HG02970 (cell line): ENCODE results near the gene ZMPSTE24.
"Not testable (repeated sequence)": the region's sequence is repeated elsewhere in the genome, so short reads cannot be mapped to it uniquely, and the experiment has no call there.

ENCODE experiments used
- ATAC-seq: cut with Tn5 transposase; IDR thresholded peaks from one replicate; pipeline ENCODE4 v1.9.1; 2021; ENCODE audit warnings: mild to moderate bottlenecking, moderate library complexity, moderate number of reproducible peaks; ENCODE audit not compliant: unreplicated experiment, low FRiP score

ZMPSTE24 gene

GRCh38 chr1:40315795-40316594, 58.0 kb downstream of the ZMPSTE24 start:
- ATAC-seq, result no peak

- ATAC-seq, result no peak
Measured at GRCh38 chr1:40316595-40317393, 58.8 kb downstream of the ZMPSTE24 start, which contains the start of gene COL9A2. Gene COL9A2, minus strand, starts transcription at chr1:40317286. Its CDS starts 89 bp downstream, at chr1:40317197.

- ATAC-seq, result no peak
Measured at GRCh38 chr1:40317394-40318074, 59.5 kb downstream of the ZMPSTE24 start.

- ATAC-seq, result no peak
Measured at GRCh38 chr1:40318476-40318875, 60.4 kb downstream of the ZMPSTE24 start.

- ATAC-seq, result no peak
Measured at GRCh38 chr1:40318970-40319621, 61.1 kb downstream of the ZMPSTE24 start.

- ATAC-seq, result not testable (repeated sequence)
Measured at GRCh38 chr1:40331403-40331802, 73.4 kb downstream of the ZMPSTE24 start.

GRCh38 chr1:40332695-40333094, 74.7 kb downstream of the ZMPSTE24 start:
- no peak for ATAC-seq

GRCh38 chr1:40337443-40337842, 79.4 kb downstream of the ZMPSTE24 start:
- no peak for ATAC-seq

- ATAC-seq, result no peak
Measured at GRCh38 chr1:40338745-40339419, 80.8 kb downstream of the ZMPSTE24 start.

GRCh38 chr1:40339420-40340323, 81.6 kb downstream of the ZMPSTE24 start:
- no peak for ATAC-seq

- ATAC-seq, result no peak
Measured at GRCh38 chr1:40341491-40342380, 83.7 kb downstream of the ZMPSTE24 start.

- not testable (repeated sequence) for ATAC-seq
Measured at GRCh38 chr1:40342381-40342717, 84.3 kb downstream of the ZMPSTE24 start.
